Activated CD8-positive, alpha-beta T cell treated with anti-CD3 and anti-CD28 coated beads for 36 hours (primary cell): ENCODE measurements around the gene CENPT. TPM values are rescaled to one million over a fixed set of nuclear protein-coding genes. Genes with fewer than 3 reads are reported as not detected.

Experiments
- ATAC-seq: fragments of 200-7000 bp; cut with Tn5 transposase; one replicate; pipeline ENCODE4 v1.10.0; 2021; ENCODE audit warnings: mild to moderate bottlenecking, moderate library complexity
- CTCF ChIA-PET: fragments of 350-600 bp; sonication (Branson Sonifier 250); formaldehyde crosslinking; loops from one replicate; lab custom pipeline; 2021; ENCODE audit warnings: antibody characterized with exemption; lab: Charles Lee
- POLR2A ChIA-PET: fragments of 350-600 bp; sonication (Branson Sonifier 250); formaldehyde crosslinking; loops from one replicate; lab custom pipeline; 2021; ENCODE audit warnings: antibody characterized with exemption; lab: Charles Lee
- DNase-seq: peaks from one replicate; pipeline ENCODE4 v3.0.0-alpha.2; 2020
- H3K27ac Mint-ChIP-seq: one replicate; pipeline ENCODE4 v1.8.0; 2021; ENCODE audit warnings: mild to moderate bottlenecking, mixed read lengths
- H3K27me3 Mint-ChIP-seq: one replicate; pipeline ENCODE4 v1.8.0; 2021; ENCODE audit warnings: mixed read lengths
- H3K36me3 Mint-ChIP-seq: one replicate; pipeline ENCODE4 v1.8.0; 2021; ENCODE audit warnings: low read depth, mixed read lengths
- H3K4me1 Mint-ChIP-seq: one replicate; pipeline ENCODE4 v1.8.0; 2021; ENCODE audit warnings: low read depth, mixed read lengths
- H3K4me3 Mint-ChIP-seq: one replicate; pipeline ENCODE4 v1.8.0; 2021; ENCODE audit warnings: mild to moderate bottlenecking, moderate library complexity, mixed read lengths
- H3K9me3 Mint-ChIP-seq: one replicate; pipeline ENCODE4 v1.8.0; 2021; ENCODE audit warnings: mixed read lengths
- CTCF ChIP-seq: fragments of 200-600 bp; IDR thresholded peaks from one replicate; pipeline ENCODE4 v1.8.0; 2022; ENCODE audit warnings: antibody characterized with exemption, mild to moderate bottlenecking
- intact Hi-C: fragments of 100-400 bp; cut with micrococcal nuclease; formaldehyde crosslinking; loops from one replicate; pipeline ENCODE4 v1.10.0; 2022
- total RNA-seq, 2 experiments: library from RNA; stranded (reverse); gene quantifications; one replicate each; pipeline ENCODE4 v1.2.3, GENCODE V29; 2021

CENPT gene
- total RNA-seq, 2 experiments from 2014 or later, result 40.4 to 42.2 TPM

DNA sequence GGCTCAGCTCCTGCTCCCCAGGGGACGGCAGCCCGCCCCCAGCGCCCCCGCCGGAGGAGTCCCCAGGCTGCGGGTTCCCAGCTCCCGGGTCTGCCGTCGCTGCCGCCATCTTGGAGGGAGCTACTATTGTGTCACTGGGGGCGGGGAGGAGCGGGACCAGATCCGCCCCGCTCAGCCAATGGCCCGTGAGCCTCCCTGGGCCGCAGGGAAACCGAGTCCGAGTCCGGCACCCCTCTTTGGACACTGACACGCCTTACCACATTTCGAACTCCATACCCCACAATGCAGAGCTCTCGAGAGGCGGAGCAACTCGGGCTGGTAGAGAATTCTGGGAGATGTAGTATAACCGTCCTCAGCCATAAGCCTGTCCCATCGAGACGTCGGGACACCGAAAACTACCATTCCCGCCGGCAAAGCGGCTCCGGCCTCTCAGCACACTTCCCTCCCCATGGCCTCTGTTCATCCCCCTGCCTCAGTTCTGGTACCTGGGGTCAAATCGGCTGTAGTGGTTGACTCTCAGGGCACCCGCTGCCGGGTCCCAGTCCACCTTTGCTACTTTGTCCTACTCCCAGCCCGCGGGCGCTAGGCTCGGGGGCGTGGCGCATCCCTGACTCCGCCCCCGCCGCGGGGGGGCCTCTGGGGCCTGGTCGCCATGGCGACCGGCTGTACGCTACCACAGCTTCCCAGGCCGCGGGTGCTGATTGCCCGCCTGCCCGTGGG, 40.9 kb downstream of the CENPT start, which contains the start of the genes RANBP10 and TSNAXIP1:
TSS of gene RANBP10 (minus strand) at position 133 of the 720 bp plus-strand sequence. CDS start at position 109, 24 bp downstream.
TSS of gene TSNAXIP1 (plus strand) at position 462 of the 720 bp plus-strand sequence. CDS start 261 bp downstream, outside the sequence.
- POLR2A ChIA-PET, result interaction anchor here (0.6 to 3.3 kb wide), 10 partner anchors 10 to 326 kb away, joined by 3 to 18 read pairs (median 3); partner anchors contain the start of genes ATP6V0D1, CTCF, DDX28 and DUS2

DNA sequence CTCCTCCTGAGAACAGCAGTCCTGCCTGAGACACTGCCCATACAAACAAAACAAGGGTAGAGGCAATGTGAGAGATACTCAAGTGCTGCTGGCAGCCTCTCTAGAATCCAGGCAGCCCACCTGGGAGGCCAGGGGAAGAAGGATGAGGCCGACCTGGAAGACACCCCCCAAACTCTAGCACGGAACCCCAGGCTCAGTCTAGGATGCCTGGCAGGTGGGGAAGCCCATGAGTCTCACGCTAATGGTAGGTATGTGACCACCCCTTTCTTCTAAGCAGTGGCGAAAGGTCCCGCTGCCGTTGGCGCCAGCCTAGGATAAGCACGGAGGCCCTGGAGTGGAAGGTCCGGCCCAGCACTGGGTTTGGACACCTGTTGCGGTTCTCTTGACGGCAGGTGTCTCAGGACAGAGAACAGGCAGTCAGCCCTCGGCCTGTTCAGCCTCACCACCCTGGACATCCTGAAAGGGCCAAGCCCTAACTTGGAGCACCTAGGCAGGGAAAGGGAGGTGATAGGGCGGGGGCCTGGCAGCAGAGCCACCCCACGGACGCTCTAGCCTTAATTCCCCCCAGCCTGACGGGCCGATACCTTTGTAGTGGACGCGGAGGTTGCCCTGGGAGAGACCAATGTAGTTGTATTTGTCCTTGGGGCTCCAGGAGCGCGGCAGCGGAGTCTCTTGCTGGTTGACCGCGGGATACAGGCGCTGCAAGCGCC, 41.6 kb downstream of the CENPT start:
- peak; percentile 19 for DNase-seq
- POLR2A ChIA-PET, result interaction anchor here (0.6 to 3.3 kb wide), 6 partner anchors 27 to 325 kb away, joined by 3 to 18 read pairs (median 4); partner anchors contain the start of genes ATP6V0D1, CTCF and EDC4
- peak overlapping the region; percentile 94 for H3K4me3 Mint-ChIP-seq
- CTCF ChIA-PET, result interaction anchor here (0.7 to 5.8 kb wide), 8 partner anchors 10 to 285 kb away, joined by 3 to 48 read pairs (median 5); no protein-coding TSS in a partner anchor
- H3K27me3 Mint-ChIP-seq, result no peaks in the 10 kb centered on the region
- peak overlapping the region; percentile 97 for H3K27ac Mint-ChIP-seq
- no peak for ATAC-seq
- no peak for TF ChIP-seq CTCF
- H3K4me1 Mint-ChIP-seq, result peaks cover 45% of the 10 kb centered on the region
- intact Hi-C loops, result loop anchor here (5.0 kb wide), 1 partner anchor 36 kb away; the partner anchor contains the start of gene THAP11
- peaks cover 40% of the 10 kb centered on the region for H3K36me3 Mint-ChIP-seq
- H3K9me3 Mint-ChIP-seq, result no peaks in the 10 kb centered on the region

More for the DNA sequence above, 40.9 kb downstream of the CENPT start, which contains the start of the genes RANBP10 and TSNAXIP1:
- peaks cover 38% of the 10 kb centered on the region for H3K4me1 Mint-ChIP-seq
- peaks cover 33% of the 10 kb centered on the region for H3K36me3 Mint-ChIP-seq
- intact Hi-C loops, result loop anchor here (5.0 kb wide), 1 partner anchor 36 kb away; the partner anchor contains the start of gene THAP11
- peak; percentile 96 for ATAC-seq
- H3K27ac Mint-ChIP-seq, result peak within 1 kb of the TSS; percentile 97
- H3K4me3 Mint-ChIP-seq, result peak within 1 kb of the TSS; percentile 94
- CTCF ChIA-PET, result interaction anchor here (0.7 to 2.9 kb wide), 8 partner anchors 9 to 286 kb away, joined by 3 to 48 read pairs (median 5); no protein-coding TSS in a partner anchor
- DNase-seq, result peak; percentile 98
- no peaks in the 10 kb centered on the region for H3K9me3 Mint-ChIP-seq
- no peak for TF ChIP-seq CTCF
- no peaks in the 10 kb centered on the region for H3K27me3 Mint-ChIP-seq

- peak; percentile 21 for DNase-seq
- intact Hi-C loops, result loop anchor here (5.0 kb wide), 1 partner anchor 37 kb away; the partner anchor contains the start of gene THAP11
- ChIA-PET CTCF (interaction anchor here (1.2 to 5.8 kb wide), 3 partner anchors 10 to 133 kb away, joined by 3 to 37 read pairs (median 4); no protein-coding TSS in a partner anchor), POLR2A (no interaction called here)
- Mint-ChIP-seq H3K36me3 (peaks cover 49% of the 10 kb centered on the region), H3K27ac (peak overlapping the region; percentile 97), H3K4me3 (peak overlapping the region; percentile 94), H3K27me3 (no peaks in the 10 kb centered on the region), H3K4me1 (peaks cover 54% of the 10 kb centered on the region), H3K9me3 (no peaks in the 10 kb centered on the region)
- no peak for ATAC-seq
- TF ChIP-seq CTCF, result no peak
Measured at GRCh38 chr16:67804853-67805542, 42.5 kb downstream of the CENPT start.

- H3K9me3 Mint-ChIP-seq, result no peaks in the 10 kb centered on the region
- peak; percentile 57 for DNase-seq
- POLR2A ChIA-PET, result no interaction called here
Measured at GRCh38 chr16:67803894-67804293, 43.6 kb downstream of the CENPT start.

More at GRCh38 chr16:67803894-67804293, 43.6 kb downstream of the CENPT start:
- no peak for ATAC-seq
- H3K36me3 Mint-ChIP-seq, result peaks cover 52% of the 10 kb centered on the region
- H3K4me1 Mint-ChIP-seq, result peaks cover 57% of the 10 kb centered on the region
- intact Hi-C loops, result no loop called here
- no peaks in the 10 kb centered on the region for H3K27me3 Mint-ChIP-seq
- TF ChIP-seq CTCF, result no peak
- peak overlapping the region; percentile 59 for H3K27ac Mint-ChIP-seq
- CTCF ChIA-PET, result interaction anchor here (0.6 to 5.8 kb wide), 5 partner anchors 11 to 131 kb away, joined by 3 to 37 read pairs (median 3); no protein-coding TSS in a partner anchor
- peak overlapping the region; percentile 94 for H3K4me3 Mint-ChIP-seq
